SW480 (cell line): ENCODE results near the gene IVL.
A peak's percentile ranks its signal among the peaks of the same experiment; 100 is the strongest.

ENCODE experiments used
- DNase-seq: peaks from one replicate; pipeline ENCODE4 v3.0.0-alpha.2; 2016; ENCODE audit warnings: low spot score

Gene IVL

DNA sequence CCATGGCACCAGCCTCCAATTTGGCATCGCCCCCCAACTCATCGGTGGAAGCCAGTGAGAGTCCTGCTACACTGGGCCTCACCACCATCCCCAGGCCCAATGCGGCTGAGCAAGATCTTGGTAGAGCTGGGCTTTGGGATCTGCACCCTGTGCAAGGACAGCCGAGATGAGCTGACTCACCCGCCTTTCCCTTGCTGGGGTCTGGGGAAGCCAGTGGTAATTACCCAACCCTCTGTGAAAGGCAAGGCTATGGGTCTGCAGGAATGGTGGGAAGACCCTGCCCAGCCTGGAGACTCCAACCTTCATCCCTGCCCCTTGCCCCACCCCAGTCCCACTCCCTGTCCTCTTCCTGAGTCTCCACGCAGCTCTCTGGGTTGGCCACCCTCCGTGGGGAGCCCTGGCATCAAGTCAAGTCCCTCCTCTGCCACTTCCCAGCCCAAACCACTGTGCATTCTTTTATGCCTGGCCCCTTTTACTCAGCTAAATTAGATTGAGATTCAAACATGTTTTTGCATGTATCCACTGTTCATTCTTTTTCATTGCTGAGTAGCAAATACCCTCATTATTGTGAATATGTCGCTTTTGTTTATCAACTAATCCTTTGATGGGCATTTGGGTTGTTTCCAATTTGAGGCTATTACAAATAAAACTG is 21.5 kb upstream of the IVL start:
- DNase-seq = no peak

DNA sequence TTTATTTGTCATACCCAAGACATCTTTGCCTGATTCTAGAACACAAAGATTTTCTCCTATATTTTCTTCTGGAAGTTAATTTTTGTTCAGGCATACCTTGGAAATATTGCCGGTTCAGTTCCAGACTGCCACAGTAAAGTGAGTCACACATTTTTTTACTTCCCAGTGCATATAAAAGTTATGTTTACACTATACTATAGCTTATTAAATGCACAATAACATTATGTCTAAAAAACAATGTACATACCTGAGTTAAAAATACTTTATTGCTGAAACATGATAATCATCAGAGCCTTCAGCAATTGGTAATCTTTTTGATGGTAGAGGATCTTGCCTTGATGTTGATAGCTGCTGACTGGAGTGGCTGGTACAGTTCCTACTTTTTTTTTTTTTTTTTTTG is 20.2 kb upstream of the IVL start:
- DNase-seq = no peak

DNA sequence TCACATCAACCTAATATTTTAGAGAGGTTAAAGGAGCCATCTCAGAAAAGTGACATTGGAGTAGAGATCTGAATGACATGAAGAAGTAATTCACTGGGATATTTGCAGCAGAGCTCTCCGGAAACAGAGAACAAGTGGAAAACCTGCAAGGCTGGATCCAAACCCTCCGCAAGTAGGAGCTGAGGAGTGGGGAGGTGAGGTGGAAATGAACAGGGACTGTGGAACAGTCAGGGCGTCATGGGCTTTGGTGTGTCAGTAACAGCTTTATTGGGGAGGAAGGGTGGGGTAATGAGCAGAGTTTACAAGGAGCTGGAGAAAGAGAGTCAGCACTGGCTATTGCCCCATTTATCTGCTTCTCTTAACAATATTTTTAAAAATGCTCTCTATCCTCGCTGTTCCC is 9.3 kb upstream of the IVL start:
- no peak for DNase-seq

DNA sequence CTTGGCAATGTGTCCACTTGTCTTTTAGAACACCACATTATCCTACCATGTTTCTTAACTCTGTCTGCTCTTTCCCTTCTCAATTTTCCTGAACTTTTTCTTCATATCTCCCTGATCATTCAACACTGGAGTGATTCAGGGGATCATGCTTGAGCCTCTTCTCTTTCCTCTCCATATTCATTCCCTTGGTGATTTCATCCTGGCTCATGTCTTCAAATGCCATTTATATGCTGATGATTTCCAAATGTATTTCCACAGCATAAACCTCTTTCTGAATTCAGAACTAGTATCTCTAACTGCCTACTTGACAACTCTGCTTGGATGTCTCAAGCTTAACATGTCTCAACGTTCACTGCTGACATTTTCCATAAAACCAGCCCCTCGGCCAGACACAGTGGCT is 8.5 kb upstream of the IVL start:
- no peak for DNase-seq

DNA sequence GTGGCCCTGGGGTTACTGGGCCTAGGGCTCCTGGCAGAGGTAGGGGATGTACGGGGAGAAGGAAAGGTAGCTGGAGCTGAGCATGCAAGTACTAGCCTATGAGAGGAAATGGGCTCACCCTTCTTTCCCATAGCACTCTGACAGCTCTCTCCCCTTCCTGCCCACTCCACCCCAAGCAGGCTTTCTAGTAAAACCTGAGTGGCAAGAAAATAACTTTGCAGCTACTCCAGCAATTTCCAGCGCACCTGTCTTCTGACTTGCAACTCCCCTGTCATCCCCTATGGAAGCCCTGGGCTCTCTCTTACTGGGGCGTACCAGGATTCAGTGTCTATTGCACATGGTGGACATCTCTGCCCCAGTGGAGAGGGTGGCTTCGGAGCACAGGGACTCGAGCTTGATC is 6.7 kb upstream of the IVL start:
- DNase-seq = no peak

DNA sequence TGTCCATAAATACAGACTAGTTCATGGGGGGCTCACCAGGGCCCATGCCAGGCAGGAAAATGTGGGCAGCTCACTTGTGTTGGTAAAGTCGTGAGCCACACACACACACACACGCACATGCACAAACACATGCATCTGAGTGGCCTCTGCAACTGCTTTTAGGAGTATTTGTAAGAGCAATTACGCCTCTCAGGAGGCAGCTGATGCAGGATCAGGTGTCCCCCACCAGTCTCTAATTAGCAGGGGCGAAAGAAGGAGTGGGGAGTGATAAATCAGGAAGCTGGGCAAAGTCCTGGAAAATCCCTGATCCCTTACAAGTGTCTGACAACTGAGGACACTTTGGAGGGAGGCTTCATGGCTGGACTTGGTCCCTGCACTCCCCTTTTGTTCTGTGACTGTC is 5.7 kb upstream of the IVL start:
- no peak for DNase-seq

DNA sequence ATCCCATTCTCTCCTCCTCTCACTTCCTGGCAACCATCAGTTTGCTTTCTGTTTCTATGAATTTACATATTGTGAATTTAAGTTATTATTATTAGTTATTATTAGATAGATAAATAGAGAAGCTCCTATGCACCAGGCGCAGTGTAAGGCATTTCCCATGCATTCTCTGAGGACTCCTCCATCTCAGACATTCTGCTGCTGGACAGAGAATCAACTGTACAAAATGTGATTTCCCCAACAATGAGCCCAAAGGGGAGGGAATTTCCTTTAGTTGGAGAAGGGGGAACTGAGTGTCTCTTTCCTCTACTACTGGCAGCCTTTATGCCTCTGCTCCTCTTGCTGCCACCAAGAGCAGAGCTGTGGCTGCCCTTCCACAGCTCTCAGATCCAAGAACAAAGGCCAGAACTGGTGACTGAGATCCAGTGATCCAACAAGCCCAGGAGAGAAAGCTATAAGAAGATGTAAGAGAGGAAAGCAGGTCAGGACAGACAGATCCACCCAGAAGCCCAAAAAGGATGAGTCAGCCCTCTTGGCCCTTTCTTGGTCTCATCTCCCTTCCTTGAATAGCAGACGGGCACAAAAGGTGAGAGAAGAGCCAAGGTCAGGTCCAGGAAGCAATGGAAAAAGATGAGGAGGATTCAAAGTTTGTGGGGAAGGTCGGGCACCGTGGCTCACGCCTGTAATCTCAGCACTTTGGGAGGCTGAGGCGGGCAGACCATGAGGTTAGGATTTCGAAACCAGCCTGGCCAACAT is 3.5 kb upstream of the IVL start:
- DNase-seq = no peak

DNA sequence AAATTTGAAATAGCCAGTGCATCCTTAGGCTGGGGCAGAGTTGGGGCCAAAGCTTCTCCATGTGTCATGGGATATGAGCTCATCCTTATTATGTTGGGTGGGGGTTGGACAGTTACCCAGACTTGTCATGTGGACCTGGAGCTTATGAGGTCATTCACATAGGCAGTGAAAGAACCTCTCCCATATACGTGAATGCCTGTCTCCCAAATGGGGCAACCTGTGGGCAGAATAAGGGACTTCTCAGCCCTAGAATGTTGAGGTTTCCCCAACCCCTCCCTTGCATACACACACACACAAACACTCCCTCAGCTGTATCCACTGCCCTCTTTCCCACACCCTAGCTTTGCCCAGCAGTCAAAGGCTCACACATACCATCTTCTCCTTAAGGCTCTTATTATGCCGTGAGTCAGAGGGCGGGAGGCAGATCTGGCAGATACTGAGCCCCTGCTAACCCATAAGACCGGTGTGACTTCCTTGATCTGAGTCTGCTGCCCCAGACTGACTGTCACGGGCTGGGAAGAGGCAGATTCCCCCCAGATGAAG is 2.3 kb upstream of the IVL start:
- DNase-seq = peak; percentile 32

DNA sequence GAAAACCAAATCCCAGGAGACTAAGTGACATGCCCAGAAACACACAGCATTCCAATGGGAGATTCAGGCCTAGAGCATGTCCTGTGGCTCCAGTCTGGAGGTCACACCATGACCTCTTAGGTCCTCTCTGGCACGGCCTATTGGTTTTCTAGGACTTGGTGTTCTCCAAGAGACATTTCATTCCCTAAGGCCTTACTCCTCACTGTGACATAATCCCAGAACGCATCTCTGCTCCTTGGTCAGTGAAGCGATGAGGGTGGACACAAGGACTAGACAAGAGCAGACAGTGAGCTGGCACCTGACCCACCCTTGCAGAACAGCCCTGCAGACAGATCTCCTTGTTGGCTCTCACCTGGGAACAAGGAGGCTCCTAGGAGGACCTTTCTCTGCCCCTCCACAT is 860 bp downstream of the IVL start:
- DNase-seq = no peak

DNA sequence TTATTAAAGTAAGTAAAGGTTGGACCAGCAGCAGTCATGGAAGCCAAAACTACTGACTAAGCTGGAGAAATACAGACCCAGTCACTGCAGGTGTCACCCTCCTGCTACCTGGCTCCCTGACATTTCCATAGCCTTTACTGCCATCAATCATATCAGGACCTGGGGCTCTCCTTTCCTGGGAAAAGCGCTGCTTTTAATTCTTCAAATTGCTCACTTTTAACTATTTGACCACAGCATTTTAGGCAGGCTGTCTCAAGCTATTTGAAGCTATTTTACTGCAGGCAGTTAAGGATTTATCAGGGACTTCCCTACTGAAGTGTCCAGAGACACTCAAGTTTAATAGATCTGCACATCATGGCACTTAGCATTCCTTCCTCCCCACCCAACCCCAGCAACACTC is 4.1 kb downstream of the IVL start:
- no peak for DNase-seq

DNA sequence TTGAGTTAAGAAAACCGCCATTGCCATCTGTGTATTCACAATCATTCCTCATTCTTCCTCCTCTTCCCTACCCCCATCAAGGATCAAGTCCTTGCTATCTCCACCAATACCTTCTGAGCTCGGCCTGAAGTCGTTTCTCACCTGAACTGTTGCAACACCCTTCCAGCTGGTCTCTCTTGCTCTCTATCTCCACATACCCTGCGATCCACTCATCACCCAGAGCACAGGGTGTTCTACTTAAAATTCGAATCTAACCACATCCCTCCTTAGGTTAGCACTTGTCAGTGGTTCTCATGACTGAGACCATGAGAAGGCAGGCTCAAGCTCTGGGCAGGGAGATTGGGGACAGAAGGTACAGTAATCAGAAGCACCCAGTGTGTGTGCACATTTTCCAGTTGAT is 4.6 kb downstream of the IVL start:
- no peak for DNase-seq

DNA sequence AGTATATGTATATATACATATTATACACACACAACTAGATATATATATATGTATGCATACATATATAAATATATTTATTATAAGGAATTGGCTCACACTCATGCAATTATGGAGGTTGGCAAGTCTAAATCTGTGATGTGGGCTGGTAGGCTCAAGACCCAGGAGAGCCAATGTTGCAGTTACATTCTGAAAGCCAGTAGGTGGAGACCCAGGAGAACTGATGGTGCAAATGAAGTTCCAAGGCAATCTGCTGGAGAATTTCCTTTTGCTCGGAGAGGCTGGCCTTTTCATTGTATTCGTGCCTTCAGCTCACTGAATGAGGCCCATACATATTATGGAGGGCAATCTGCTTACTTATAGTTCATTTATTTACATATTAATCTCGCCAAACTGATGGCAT is 9.4 kb downstream of the IVL start:
- DNase-seq = peak; percentile 34

DNA sequence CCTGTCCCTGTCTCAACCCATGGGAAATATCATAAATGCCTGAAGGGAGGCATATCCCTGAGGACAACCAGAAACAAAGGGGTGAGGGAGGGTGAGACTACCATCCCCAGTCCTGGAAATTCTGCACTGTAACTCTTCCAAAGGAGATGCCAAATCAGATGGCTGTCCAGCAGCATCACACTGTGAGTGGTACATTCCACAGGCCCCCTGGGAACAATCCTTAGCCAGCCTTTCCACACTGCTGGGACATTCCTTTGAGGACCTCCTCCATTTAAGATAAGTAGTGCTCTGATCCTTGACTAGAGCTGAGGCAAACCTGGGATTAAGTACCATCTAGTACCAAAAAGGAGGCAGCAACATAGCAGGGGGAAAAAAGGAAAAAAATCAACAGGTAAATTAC is 10.7 kb downstream of the IVL start:
- DNase-seq = no peak

DNA sequence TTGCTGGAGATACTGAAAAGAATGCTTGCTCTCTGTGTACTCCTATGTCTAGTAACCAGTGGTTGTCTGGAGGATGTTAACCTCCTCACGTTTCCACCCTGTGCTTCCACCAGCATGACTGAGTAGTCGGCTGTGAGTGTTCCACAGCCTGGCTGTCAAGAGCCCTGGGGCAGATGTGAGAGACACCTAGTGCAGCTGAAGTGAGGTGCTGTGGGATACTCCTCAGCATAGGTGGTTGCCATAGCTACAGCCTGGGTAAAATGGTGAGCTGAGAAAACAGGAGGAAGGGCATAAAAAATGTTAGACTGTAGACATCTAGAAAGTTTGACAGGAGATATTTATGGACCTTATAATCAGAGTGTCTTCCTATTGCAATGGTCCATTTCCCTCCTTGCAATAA is 15.8 kb downstream of the IVL start:
- DNase-seq = no peak

DNA sequence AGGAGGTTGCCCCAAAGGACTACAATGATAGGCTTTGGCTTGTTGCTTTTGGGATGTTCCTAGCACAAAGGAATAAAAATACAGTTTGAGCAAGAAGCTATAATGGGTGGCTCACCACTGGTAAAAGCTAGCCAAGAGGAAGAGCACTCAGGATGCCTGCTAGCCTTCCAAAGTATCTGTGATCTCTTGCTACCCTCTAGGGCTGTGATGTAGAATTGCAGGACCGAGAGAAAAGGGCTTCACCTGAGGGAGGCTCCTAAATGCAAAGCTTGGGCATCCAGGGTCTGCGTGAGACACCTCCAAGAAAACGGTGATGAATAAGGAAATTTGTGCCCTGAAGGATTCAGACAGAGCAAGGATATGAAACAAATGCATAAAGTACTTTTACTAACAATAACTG is 17.7 kb downstream of the IVL start:
- DNase-seq = peak; percentile 40

DNA sequence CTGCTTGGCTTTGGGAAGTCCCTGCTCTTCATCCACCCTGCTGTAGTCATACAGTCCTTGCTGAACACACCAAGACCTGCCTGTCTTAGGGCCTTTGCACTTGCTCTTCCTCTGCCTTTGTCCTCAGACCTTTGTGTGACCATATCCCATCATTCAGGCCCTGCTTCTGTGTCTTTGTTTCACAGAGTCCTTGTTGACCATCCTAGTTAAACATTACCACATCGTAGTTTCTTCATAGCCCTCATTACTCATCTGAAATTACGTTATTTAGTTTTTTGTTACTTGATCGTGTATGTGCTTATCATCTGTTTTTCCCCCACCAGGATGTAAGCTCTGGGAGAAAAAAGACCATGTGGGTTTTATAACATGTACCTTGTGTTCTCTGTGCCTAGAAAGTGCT is 20.3 kb downstream of the IVL start:
- DNase-seq = no peak

DNA sequence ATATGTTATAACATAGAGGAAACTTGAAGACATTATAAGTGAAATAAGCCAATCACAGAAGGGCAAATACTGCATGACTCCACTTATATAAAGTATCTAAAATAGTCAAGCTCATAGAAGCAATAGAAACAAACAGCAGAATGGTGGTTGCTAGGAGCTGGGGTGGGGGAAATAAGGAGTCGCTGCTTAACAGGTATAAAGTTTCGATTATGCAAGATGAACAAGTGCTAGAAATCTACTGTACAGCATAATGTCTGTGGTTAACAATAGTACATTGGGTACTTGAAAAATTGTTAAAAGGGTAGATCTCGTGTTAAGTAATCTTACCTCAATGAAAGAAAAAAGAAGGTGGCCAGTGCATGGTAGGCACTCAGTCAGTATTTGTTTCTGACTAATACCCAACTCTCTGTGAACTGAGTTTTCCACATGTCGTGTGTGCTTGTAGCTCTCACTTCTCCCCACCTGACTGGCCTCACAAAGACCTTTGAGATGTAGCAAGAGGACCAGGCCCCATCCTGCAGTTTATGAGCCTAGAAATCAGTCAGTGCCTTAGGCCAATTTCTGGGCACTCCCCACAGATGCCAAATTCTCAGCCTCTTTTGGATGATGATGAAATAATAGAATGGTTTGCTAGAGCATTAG is 23.9 kb downstream of the IVL start:
- DNase-seq = no peak

DNA sequence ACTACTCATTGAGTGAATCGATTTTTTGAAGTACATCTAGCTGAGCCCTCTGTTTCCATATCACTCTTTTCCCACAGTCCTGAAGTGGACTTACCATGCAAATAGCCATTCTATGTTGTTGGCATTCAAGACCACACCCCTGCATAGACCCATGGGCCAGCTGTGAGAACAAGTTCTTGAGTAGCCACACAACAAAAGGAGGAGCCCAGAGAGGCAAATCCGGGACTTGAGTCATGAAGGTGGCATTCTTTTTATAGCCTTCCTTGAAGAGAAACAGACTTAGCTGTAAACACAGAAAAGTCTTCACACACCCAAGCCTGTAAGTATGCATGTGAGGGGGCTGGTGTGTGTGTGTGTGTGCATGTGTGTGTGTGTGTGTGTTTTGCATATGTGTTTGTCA is 24.9 kb downstream of the IVL start:
- DNase-seq = no peak

DNA sequence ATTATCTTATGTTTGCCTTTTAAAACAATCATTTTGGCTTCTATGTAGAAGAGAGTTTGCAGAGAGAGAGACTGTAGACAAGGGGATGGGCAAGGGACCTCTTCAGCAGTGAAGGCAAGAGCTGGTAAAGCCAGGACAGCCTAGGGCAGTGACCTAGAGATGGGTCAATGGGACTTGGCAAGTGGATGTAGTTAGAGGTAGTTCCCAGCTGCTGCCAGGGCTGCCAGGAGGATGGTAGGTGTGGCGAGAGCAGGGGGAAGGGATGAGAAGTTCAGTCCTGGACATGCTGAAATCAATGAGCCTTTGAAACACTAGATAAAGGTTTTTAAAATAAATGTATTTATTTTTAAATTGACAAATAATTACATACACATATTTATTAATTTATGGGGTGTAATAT is 32.3 kb downstream of the IVL start:
- no peak for DNase-seq

DNA sequence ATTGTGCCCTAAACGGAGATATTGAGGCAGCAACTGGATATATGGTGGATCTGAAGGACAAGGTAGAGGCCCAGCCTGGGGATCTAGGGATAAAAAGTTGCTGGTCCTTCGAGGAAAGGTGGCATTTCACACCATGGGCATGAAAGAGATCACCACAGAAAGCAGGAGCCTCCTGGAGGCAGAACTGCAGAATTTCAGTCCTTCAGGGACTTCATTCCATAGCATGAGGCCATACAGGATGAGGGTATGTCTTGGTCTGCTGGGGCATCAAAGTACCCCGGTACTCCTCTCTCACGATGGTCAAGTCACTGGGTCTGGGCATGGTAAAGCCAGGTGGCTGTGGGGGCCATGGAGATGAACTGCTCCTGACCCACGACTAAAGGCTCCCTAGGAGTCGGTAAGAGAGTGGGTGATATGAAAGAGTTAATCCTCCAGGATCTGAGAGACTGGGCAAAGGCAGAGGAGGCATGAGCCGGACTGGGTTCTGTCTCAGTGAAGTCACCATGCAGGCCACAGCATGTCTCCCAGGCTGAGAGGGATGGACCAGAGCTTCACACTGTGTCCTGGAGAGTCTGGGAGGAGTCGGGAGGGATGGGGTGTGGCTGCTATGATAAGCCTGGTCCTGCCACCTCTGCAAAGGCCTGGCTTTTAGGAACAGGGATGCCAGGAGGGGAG is 32.8 kb downstream of the IVL start:
- no peak for DNase-seq

DNA sequence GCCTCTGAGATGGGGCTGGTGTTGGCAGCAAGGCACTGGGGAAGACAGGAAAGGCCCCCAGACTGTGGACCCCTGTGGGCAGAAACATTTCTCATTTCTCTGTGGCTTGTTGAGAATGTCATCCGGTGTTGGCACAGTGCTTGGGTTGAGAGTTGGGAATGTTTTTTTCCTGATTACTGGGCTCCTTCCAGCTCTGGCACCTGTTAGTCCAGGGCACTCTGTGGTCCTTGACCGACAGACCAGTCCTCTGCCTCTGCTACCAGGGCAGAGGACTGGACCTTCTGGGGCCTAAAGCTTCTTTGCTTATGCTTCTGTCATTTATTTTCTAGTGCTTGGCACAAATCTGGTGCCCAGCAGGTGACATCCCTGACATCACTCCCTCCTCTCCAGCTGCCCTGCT is 33.8 kb downstream of the IVL start:
- DNase-seq = no peak

DNA sequence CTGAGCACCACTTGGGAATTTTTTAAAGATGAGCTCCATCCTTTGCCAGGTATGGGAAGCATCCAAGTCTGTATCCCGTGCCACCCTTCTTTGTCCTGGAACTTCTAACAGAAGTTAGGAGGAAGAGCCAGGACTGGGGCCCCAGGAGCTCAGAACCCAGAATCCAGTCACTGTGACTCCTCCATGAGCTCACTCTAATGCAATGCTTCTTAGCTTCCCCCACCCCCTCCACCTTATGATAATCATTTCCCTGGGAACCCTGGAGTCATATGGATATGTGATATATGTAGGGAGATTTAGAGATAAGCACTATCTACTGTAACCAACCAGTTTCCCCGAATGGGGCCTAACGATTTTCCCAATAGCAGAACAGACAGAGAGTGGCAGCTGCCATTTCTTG is 37.9 kb downstream of the IVL start:
- DNase-seq = no peak
